ENCODE results near the gene KIF26A.

DNA sequence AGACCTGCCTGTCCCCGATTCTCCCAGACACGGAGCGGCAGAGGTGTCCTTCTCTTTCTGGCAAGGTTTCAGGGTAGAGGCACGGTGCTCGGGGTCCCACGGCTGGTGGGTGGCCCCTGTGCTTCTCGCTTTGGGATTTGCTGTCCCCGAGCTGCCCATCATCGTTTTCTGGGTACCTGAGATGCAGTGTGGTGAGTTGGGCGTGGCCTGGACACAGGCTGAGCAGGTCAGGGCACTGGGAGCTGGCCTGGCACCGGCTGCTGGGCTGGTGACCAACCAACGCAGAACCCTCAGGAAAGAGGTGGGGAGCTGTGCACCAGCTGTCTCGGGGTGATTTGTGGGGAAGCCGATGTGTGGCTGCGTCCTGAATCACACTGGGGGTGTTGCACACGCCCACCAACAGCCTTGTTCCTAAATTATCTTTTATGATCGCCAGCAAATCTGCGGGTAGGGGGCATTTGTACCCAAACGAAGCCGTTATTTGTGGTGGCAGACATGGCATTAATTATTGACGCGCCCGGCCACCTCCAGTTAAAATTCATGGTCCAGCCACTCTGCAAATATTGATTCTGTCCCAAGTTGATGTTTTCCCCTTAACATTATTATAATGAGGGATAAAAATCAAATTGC, 61.0 kb downstream of the KIF26A start:
- TF ChIP-seq, protein P1, sequence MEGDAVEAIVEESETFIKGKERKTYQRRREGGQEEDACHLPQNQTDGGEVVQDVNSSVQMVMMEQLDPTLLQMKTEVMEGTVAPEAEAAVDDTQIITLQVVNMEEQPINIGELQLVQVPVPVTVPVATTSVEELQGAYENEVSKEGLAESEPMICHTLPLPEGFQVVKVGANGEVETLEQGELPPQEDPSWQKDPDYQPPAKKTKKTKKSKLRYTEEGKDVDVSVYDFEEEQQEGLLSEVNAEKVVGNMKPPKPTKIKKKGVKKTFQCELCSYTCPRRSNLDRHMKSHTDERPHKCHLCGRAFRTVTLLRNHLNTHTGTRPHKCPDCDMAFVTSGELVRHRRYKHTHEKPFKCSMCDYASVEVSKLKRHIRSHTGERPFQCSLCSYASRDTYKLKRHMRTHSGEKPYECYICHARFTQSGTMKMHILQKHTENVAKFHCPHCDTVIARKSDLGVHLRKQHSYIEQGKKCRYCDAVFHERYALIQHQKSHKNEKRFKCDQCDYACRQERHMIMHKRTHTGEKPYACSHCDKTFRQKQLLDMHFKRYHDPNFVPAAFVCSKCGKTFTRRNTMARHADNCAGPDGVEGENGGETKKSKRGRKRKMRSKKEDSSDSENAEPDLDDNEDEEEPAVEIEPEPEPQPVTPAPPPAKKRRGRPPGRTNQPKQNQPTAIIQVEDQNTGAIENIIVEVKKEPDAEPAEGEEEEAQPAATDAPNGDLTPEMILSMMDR (IDR thresholded peaks at IDR 0.05; ENCODE audit: insufficient read depth, low read depth, low read length): no peak
- no peak for TF ChIP-seq EZH2 (IDR thresholded peaks at IDR 0.05; ENCODE audit: insufficient read depth, low read length)

Data from astrocyte (in vitro differentiated cells and primary cell).